HuH-7 (cell line): ENCODE results near the gene ARHGEF3.

Experiments used
- DNase-seq: peaks from one replicate; pipeline ENCODE4 v3.0.0; 2011; ENCODE audit warnings: low spot score

The ARHGEF3 gene, protein sequence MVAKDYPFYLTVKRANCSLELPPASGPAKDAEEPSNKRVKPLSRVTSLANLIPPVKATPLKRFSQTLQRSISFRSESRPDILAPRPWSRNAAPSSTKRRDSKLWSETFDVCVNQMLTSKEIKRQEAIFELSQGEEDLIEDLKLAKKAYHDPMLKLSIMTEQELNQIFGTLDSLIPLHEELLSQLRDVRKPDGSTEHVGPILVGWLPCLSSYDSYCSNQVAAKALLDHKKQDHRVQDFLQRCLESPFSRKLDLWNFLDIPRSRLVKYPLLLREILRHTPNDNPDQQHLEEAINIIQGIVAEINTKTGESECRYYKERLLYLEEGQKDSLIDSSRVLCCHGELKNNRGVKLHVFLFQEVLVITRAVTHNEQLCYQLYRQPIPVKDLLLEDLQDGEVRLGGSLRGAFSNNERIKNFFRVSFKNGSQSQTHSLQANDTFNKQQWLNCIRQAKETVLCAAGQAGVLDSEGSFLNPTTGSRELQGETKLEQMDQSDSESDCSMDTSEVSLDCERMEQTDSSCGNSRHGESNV

DNA sequence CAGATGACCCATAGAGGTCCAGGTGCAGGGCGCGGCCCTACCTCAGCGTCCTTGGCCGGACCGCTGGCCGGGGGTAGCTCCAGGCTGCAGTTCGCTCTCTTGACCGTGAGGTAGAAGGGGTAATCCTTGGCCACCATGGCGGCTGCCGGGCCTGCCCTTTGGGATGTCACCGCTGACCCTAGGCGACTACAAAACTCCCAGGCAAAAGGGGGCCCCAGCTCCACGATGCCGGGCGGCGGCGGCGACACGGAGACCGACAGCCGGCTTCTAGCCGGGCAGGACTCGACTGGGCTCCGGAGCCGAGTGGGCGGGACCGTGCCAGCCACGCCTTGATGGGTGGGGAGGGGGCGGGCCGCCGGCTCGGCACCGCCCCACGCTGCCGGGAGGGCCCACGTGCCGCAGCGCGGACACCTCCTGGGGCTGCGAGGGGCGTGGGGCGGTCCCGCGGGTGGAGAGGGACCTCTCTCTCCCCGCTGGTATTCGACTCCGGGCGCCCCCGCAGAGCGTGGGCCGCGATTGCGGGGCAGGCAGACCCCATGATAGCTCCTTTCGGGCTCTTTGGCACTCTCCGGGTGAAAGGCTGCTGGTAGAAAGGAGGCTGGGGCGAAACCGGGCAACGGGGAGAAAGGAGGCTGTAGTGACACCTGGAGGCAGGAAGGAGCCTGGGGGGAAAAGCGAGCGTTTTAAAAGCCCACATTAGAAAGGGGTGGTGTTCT, at the start of gene ARHGEF3:
ARHGEF3 (minus strand) TSS at position 288 of the 716 bp plus-strand sequence; CDS start at position 137, 151 bp downstream.
- DNase-seq, result peak; percentile 56

- DNase-seq, result no peak
These were observed 47.9 kb upstream of the ARHGEF3 start for GRCh38 chr3:56849698-56850097.

DNA sequence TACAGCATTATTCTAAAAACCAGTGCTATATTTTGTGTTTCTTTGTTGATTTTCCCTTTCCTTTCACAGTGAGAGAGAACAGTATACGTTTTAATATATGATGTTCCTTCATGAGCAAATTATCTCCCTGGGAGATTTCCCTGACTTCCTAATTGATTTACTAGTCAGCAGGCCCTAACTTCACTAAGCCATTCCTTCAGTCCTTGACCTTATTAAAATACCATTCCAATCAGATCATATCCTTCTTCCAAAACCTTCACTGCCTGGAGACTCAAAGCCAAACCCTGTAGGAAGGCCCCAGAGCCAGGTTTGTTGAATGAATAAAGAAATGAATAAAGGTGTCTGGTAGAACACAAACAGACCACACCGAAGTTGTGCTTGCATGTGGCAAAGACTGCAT, 43.8 kb upstream of the ARHGEF3 start:
- no peak for DNase-seq

DNA sequence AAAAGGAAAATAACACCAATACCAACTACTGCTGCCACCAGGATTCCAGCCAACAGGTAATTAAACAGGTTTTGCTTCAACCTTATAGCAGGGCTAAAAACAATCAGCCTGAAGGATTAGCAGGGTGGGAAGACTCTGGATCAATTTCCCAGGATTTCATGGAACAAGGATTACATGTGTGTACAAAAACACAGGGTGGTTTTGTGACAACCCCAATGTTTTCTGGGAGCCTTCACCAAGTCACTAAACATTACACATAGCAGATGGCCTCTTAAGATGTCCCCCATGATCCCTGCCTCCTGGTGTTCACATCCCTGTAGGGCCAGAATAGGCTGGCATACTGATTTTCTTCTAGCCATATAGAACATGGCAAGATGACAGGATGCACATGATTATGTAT, 42.8 kb upstream of the ARHGEF3 start:
- no peak for DNase-seq

DNA sequence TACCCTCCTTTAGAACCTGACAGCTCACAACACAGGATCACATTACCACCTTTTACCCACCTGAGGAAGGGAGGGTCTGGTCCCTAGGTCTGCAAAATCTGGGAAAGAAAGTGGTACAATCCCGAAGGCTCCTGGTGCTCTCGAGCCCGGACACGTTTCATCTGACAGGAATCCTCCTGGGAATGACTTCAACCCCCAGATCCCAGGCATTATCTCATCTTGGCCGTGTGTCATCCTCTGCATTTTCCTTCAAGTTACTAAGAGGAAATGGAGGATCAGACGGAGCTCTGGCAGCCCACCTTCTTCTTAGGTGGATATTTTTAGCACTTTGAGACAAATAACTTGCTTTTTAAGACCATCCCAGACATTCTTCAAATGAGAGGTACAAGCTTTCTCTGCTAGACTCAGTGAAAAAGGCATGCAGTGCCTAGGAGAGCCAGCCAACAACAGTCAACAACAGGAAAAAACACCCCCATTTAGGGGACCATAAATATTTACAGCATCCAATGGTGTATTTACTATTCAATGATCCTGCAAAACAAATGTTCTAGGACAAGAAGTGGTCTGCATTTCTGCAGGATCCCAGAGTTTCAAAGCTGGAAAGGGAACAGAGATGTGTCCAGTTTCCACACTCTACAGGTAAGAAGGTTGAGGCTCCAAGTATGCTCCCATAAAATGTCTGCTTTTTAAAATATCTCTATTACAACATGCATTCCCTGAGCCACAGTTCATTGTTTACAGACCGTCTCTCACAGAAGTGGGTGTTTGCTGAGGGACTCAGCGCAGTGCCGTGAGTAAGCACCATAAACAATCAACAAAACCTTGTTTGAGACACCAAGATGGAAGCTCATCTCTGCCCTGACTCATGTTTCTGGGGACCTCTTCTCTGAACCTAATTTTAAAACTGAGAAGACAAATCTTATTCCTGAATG, 38.3 kb upstream of the ARHGEF3 start:
- no peak for DNase-seq

- no peak for DNase-seq
These were observed 36.7 kb upstream of the ARHGEF3 start for GRCh38 chr3:56838448-56838847.

DNA sequence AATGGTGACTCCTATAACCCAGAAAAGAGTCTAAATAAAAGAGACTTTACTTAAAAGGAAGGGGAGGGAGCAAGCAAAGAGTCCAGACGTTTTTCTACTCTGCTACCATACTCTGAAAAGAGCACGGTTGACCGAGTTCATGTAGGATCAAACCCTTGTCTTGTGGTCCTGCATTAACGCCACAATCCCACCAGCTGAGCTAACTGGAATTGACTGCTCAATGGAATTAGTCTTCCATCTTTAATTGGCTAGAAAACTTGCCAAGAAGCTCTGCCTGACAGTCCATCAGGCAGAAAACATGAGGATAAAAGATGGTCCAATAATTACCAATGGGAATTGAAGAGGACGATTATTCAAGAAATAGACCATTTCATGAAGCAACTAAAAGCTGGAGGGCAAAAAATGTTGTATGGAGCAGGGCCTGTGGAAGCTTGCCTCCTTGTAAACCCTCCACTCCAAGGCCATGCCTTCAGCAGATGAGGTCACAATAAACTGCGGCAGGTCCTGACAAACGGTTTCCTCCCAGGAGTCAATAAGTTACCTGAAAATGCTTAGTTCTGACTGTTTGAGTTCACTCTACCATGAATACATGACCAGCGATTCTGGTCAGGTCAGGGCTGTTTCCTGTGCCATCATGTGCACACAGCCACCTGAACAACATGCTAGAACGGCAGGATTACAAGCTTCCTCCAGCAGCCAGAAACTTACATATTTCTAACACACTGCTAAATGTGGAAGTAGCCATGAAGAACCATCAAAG, 35.6 kb upstream of the ARHGEF3 start:
- no peak for DNase-seq

DNA sequence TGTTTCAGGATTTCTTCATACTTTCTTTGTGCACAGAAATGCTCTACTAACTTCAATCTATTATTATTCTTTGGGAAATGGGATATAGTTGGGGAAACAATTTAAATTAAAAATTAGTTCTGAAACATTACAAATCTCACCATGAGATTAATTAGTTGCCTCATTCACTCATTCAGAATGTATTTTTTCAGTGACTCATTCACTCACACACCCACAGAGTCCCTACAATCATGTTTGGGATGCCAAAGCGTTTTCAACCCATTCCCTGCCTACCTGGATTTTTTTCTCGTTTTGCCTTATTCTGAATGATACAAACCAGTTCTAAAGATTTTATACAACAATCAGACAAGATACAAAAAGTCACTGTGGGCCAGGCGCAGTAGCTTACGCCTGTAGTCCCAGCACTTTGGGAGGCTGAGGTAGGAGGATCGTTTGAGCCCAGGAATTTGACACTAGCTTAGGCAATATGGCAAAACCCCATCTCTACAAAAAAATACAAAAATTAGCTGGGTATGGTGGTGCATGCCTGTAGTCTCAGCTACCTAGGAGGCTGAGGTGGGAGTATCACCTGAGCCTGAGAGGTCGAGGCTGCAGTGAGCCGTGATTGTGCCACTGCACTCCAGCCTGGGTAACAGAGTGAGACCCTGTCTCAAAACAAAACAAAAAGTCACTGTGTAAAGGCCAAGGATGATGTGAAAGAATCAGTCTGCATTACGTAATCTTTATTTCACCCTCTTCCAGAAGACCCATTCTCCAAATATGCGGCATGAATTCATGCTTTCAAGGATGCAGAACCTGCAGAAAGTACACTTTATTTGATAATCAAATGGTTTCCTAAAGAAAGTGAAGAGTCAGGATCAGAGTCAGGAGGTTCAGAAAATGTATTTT, 34.8 kb upstream of the ARHGEF3 start:
- DNase-seq, result no peak

GRCh38 chr3:56835650-56836227, 34.0 kb upstream of the ARHGEF3 start:
- DNase-seq, result no peak

GRCh38 chr3:56833536-56833935, 31.8 kb upstream of the ARHGEF3 start:
- no peak for DNase-seq

GRCh38 chr3:56833022-56833421, 31.3 kb upstream of the ARHGEF3 start:
- DNase-seq, result no peak

GRCh38 chr3:56831572-56831971, 29.8 kb upstream of the ARHGEF3 start:
- no peak for DNase-seq

- no peak for DNase-seq
These were observed 29.1 kb upstream of the ARHGEF3 start for GRCh38 chr3:56830884-56831283.

GRCh38 chr3:56829533-56829932, 27.8 kb upstream of the ARHGEF3 start:
- no peak for DNase-seq

- no peak for DNase-seq
These were observed 25.3 kb upstream of the ARHGEF3 start for GRCh38 chr3:56826831-56827722.

DNA sequence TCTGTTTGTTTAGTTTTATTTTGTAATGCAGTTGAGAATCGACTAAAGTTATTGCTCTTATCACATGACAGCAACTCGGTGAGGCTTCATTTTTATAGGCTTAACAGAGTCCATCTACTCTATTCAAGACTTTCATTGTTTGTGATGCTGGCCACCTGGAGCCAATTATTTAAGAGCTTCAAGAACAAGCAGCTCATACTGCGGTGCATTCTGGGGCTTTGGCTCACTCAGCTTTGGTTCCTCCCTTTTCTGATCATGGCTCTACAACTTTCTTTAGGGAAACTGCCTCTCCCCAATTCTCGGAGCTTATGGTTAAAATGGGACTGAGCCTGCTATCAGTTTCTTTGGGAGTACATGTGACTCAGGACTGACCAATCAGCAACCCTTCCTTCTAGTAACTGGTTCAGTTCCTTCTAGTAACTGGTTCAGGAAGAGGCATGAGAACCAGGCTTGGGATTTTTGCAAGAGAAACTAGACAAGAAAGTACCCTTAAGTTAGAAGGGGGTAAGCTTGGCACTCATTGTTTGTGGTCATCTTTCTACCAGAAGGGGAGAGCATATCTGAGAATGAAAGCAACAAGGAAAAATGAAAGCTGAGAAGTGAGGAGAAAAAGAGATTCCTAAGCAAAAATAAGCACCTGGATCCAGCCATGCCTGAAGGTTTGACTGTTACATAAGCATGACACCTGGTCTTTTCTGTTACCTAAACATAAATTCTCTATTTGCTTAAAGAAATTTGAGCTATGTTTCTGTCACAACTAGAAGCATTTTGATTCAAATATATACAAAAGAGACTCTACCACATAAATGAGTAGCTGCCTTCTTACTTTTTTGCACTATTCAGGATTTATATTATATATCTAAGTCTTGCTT, 24.1 kb upstream of the ARHGEF3 start:
- no peak for DNase-seq

GRCh38 chr3:56823984-56824703, 22.4 kb upstream of the ARHGEF3 start:
- DNase-seq, result no peak
